Measurements from ENCODE around the gene SULT1E1.
"Not testable (repeated sequence)": the region's sequence is repeated elsewhere in the genome, so short reads cannot be mapped to it uniquely, and the experiment has no call there.

Gene SULT1E1

DNA sequence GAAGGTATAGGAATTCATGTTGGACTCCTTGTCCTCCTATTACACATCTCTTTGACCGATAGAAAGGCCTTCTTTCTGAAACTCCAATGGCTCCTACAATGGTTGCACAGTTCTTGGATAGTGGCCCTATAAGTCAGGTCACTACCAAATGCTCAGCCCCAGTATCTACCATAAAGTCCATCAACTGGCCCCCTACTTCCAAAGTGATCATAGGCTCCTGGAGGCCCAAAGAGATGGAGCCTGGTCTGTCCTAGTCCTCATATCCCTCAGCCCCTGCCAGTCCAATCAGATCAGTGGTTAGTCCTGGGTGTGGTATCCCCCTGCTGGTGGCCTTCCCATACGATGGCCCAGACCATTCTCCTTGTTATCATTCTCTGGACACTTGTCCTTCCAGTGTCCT lies 30.3 kb downstream of the SULT1E1 start:
- DNase-seq (ENCODE audit: low read depth in 2 of 2), result no peak
- H3K4me3 ChIP-seq (replicated peaks in 1 of 2; ENCODE audit: low read depth in 2 of 2, low read length in 2 of 2), result no peak overlapping the region
- TF ChIP-seq, protein P1, sequence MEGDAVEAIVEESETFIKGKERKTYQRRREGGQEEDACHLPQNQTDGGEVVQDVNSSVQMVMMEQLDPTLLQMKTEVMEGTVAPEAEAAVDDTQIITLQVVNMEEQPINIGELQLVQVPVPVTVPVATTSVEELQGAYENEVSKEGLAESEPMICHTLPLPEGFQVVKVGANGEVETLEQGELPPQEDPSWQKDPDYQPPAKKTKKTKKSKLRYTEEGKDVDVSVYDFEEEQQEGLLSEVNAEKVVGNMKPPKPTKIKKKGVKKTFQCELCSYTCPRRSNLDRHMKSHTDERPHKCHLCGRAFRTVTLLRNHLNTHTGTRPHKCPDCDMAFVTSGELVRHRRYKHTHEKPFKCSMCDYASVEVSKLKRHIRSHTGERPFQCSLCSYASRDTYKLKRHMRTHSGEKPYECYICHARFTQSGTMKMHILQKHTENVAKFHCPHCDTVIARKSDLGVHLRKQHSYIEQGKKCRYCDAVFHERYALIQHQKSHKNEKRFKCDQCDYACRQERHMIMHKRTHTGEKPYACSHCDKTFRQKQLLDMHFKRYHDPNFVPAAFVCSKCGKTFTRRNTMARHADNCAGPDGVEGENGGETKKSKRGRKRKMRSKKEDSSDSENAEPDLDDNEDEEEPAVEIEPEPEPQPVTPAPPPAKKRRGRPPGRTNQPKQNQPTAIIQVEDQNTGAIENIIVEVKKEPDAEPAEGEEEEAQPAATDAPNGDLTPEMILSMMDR (IDR thresholded peaks at IDR 0.05; ENCODE audit: low read depth, low read length), result no peak

DNA sequence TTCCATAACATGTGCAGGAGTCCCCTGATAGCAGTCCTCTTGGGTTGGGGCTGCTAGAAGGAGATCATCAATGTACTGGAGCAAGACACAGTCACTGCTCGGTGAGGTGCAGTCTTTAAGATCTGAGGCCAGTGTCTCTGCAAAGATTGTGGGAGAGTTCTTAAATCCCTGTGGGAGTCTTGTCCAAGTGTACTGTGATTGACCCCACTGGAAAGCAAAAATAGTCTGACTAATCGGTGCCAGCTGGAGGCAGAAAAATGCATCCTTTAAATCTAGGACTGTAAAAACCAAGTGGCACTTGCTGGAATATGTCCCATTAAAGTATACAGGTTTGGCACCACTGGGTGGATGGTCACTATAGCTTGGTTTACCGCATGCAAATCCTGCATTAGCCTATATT lies 31.1 kb downstream of the SULT1E1 start:
- TF ChIP-seq, protein P1 (IDR thresholded peaks at IDR 0.05; ENCODE audit: low read depth, low read length), result no peak
- DNase-seq (ENCODE audit: low read depth in 2 of 2), result peak; percentile 34 to 37
- H3K4me3 ChIP-seq (replicated peaks in 1 of 2; ENCODE audit: low read depth in 2 of 2, low read length in 2 of 2), result no peak overlapping the region

DNA sequence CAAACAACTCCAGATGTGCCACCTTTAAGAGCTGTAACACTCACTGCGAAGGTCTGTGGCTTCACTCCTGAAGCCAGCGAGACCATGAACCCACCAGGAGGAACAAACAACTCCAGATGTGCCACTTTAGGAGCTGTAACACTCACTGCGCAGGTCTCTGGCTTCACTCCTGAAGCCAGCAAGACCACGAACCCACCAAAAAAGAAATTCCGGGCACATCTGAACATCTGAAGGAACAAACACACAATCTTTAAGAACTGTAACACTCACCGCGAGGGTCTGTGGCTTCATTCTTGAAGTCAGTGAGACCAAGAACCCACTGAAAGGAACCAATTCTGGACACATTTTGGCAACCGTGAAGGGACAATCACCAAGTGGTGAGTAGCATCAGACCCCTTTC lies 34.9 kb downstream of the SULT1E1 start:
- not testable (repeated sequence) for DNase-seq (ENCODE audit: low read depth in 2 of 2); H3K4me3 ChIP-seq (replicated peaks in 1 of 2; ENCODE audit: low read depth in 2 of 2, low read length in 2 of 2)

DNA sequence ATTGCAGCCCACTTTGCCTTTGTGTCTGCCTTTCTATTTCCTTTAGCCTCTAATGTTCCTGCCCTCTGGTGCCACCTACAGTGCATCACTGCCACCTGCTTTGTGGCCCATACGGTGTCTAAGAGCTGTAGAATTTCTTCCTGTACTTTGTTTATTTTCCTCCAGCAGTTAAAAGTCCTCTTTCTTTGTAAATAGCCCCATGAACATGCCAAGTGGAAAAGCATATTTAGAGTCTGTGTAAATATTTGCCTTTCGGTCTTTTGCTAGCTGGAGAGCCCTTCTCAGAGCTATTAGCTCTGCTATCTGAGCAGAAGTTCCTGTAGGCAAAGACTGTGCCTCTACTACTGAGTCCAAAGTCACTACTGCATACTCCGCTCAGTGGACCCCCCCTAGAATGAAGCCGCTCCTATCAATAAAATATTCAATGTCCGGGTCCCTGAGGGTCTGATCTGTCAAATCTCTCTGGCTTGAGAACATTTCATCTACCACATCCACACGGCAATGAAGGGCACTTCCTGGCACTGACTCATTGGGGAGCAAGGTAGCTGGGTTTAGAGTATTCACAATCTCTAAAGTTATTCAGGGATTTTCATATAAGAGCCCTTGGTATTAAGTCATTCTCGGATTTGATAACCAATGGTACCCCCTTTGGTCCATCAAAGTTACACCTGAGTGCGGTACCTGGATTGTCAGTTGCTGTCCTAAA lies 36.3 kb downstream of the SULT1E1 start:
- TF ChIP-seq, protein P1 (IDR thresholded peaks at IDR 0.05; ENCODE audit: low read depth, low read length), result peak; percentile 49
- DNase-seq (ENCODE audit: low read depth in 2 of 2), result peak; percentile 53 to 58
- H3K4me3 ChIP-seq (replicated peaks in 1 of 2; ENCODE audit: low read depth in 2 of 2, low read length in 2 of 2), result no peak overlapping the region

DNA sequence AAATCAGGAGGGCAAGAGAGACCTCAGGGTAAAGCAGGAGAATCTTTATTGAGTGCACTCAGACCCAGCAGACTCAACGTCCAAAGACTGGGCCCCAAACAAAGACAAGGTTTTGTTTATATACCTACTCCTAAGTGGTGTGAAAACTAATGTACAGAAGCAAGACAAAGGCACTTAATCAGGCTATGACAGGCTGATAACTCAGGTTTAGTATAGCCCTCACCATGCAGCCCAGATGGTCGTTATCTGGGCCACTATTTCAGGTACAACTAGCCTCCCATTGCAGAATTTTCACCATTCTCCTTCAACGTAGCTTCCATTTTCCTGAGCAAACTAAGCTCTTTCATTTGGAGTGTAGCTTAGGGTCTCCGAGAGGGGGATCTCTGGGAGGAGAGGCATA lies 36.9 kb downstream of the SULT1E1 start:
- TF ChIP-seq, protein P1 (IDR thresholded peaks at IDR 0.05; ENCODE audit: low read depth, low read length), result no peak
- DNase-seq (ENCODE audit: low read depth in 2 of 2), result no peak
- no peak overlapping the region for H3K4me3 ChIP-seq (replicated peaks in 1 of 2; ENCODE audit: low read depth in 2 of 2, low read length in 2 of 2)

DNA sequence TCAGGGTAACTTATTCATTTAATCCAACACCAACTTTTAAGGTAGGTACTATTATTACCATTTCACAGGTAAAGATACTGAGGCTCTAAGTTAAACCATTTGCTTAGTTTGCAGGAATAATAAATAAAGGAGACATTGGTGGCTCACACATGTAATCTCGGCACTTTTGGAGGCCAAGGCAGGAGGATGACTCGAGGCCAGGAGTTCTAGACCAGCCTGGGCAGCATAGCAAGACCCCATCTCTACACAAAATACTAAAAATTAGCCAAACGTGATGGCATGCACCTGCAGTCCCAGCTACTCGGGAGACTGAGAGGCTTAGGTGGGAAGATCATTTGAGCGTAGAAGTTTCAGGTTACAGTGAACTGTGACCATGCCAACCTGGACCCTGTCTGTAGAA lies 37.7 kb downstream of the SULT1E1 start:
- TF ChIP-seq, protein P1 (IDR thresholded peaks at IDR 0.05; ENCODE audit: low read depth, low read length), result no peak
- DNase-seq (ENCODE audit: low read depth in 2 of 2), result no peak
- no peak overlapping the region for H3K4me3 ChIP-seq (replicated peaks in 1 of 2; ENCODE audit: low read depth in 2 of 2, low read length in 2 of 2)

DNA sequence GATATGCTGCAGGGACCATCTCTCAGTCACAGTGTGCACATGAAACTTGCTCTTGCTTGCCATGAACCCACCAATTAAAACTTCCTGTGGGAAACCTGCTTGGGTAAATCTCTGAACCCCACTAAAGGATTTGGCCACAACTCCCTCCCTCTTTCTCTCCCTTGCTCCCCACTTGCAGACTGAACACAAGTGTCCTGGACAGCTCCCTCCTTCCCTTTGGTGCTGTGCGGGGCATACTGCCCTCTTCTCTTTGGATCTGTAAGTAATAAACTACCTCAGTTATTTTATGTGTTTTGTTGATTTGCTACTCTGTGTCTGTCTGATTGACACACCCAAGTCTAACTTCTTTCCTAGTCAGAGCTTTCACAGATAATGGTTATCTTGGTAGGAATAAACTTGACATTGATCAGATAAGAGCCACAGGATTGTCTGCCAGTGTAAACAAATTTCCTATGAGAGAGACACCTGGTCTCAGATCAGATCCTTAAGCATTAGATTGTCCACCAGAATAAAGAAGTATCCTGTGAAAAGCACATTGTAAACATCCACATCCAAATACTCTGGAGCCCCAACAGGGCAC lies 41.8 kb downstream of the SULT1E1 start:
- TF ChIP-seq, protein P1 (IDR thresholded peaks at IDR 0.05; ENCODE audit: low read depth, low read length), result no peak
- no peak for DNase-seq (ENCODE audit: low read depth in 2 of 2)
- no peak overlapping the region for H3K4me3 ChIP-seq (replicated peaks in 1 of 2; ENCODE audit: low read depth in 2 of 2, low read length in 2 of 2)
